OCI-LY1 (cell line): ENCODE results near the gene HRAS.

Experiments used
- H2AFZ ChIP-seq: fragments of 200-600 bp; sonication (generic), shearing (Covaris generic); 2 replicates; pipeline ENCODE4 v1.6.0; 2014; ENCODE audit warnings: antibody characterized with exemption, mild to moderate bottlenecking, low read length
- H3F3A ChIP-seq: fragments of 200-600 bp; sonication (generic), shearing (Covaris generic); 2 replicates; pipeline ENCODE4 v1.6.0; 2014; ENCODE audit warnings: mild to moderate bottlenecking, antibody characterized with exemption, low read length, moderate library complexity; ENCODE audit not compliant: insufficient read depth
- H3K27ac ChIP-seq: fragments of 200-600 bp; sonication (generic); 2 replicates; pipeline ENCODE4 v1.5.1; 2014; ENCODE audit warnings: low read length, mixed run types, mild to moderate bottlenecking, low read depth; ENCODE audit not compliant: poor library complexity, severe bottlenecking
- H3K27me3 ChIP-seq: fragments of 200-600 bp; sonication (generic); 2 replicates; pipeline ENCODE4 v1.6.0; 2014; ENCODE audit warnings: antibody characterized with exemption, mild to moderate bottlenecking, low read length, moderate library complexity; ENCODE audit not compliant: insufficient read depth
- H3K36me3 ChIP-seq: fragments of 200-600 bp; sonication (generic); 2 replicates; pipeline ENCODE4 v1.6.1; 2014; ENCODE audit warnings: mild to moderate bottlenecking, antibody characterized with exemption, low read length, moderate library complexity, mixed read lengths; ENCODE audit not compliant: insufficient read depth
- H3K4me1 ChIP-seq: fragments of 200-600 bp; sonication (generic); 2 replicates; pipeline ENCODE4 v1.5.1; 2014; ENCODE audit warnings: mild to moderate bottlenecking, low read length, moderate library complexity; ENCODE audit not compliant: insufficient read depth, severe bottlenecking
- H3K4me2 ChIP-seq: fragments of 200-600 bp; sonication (generic), shearing (Covaris generic); 2 replicates; pipeline ENCODE4 v1.6.1; 2014; ENCODE audit warnings: low read length
- H3K4me3 ChIP-seq: fragments of 200-600 bp; sonication (generic); 2 replicates; pipeline ENCODE4 v1.5.1; 2014; ENCODE audit warnings: low read length, low read depth, mild to moderate bottlenecking, mixed read lengths; ENCODE audit not compliant: poor library complexity, severe bottlenecking
- H3K79me2 ChIP-seq: fragments of 200-600 bp; shearing (Covaris generic); 2 replicates; pipeline ENCODE4 v1.6.1; 2016; ENCODE audit warnings: mixed run types, low read length, mixed read lengths; ENCODE audit not compliant: insufficient read depth
- H3K9ac ChIP-seq: fragments of 200-600 bp; sonication (generic), shearing (Covaris generic); 2 replicates; pipeline ENCODE4 v1.6.1; 2014; ENCODE audit warnings: mild to moderate bottlenecking, low read length, mixed read lengths
- H3K9me2 ChIP-seq: fragments of 200-600 bp; sonication (generic), shearing (Covaris generic); 2 replicates; pipeline ENCODE4 v1.6.1; 2014; ENCODE audit warnings: low read depth, mild to moderate bottlenecking, low read length, mixed read lengths
- H3K9me3 ChIP-seq: fragments of 200-600 bp; shearing (Covaris generic); 2 replicates; pipeline ENCODE4 v1.6.1; 2014; ENCODE audit warnings: low read length, mixed read lengths
- H4K20me1 ChIP-seq: fragments of 200-600 bp; sonication (generic), shearing (Covaris generic); 2 replicates; pipeline ENCODE4 v1.6.0; 2016; ENCODE audit warnings: mild to moderate bottlenecking, low read length; ENCODE audit not compliant: insufficient read depth
- CTCF ChIP-seq: fragments of 200-600 bp; sonication (generic), shearing (Covaris generic); IDR thresholded peaks from 2 replicates; pipeline ENCODE4 v1.5.1; 2017; ENCODE audit warnings: mild to moderate bottlenecking, antibody characterized with exemption, low read length, moderate library complexity, mixed read lengths
- EZH2 ChIP-seq: fragments of 200-600 bp; sonication (generic), shearing (Covaris generic); IDR thresholded peaks from 2 replicates; pipeline ENCODE4 v1.8.0; 2017; ENCODE audit warnings: borderline replicate concordance, mixed run types, mild to moderate bottlenecking, antibody characterized with exemption, low read length, moderate library complexity, mixed read lengths

HRAS gene

GRCh38 chr11:501001-501682 lies 34.2 kb downstream of the HRAS start:
- no peaks in the 10 kb centered on the region for H3K9me3 ChIP-seq
- no peaks in the 10 kb centered on the region for H4K20me1 ChIP-seq
- H3K4me1 ChIP-seq, result peaks cover 25% of the 10 kb centered on the region
- H2AFZ ChIP-seq, result no peak overlapping the region
- no peak overlapping the region for H3K9ac ChIP-seq
- no peak overlapping the region for H3K4me3 ChIP-seq
- H3F3A ChIP-seq, result no peaks in the 10 kb centered on the region
- 0 out of 2 replicates have a peak, but pooled peaks cover 9% of the 10 kb centered on the region for H3K79me2 ChIP-seq
- no peak for TF ChIP-seq CTCF
- TF ChIP-seq EZH2, result no peak
- H3K4me2 ChIP-seq, result no peak overlapping the region
- H3K9me2 ChIP-seq, result no peaks in the 10 kb centered on the region
- no peaks in the 10 kb centered on the region for H3K27me3 ChIP-seq
- H3K27ac ChIP-seq, result no peak overlapping the region
- H3K36me3 ChIP-seq, result peaks cover 54% of the 10 kb centered on the region

- H3K79me2 ChIP-seq, result no peaks in the 10 kb centered on the region
- peaks cover 9% of the 10 kb centered on the region for H3K4me1 ChIP-seq
- no peak overlapping the region for H2AFZ ChIP-seq
- no peak overlapping the region for H3K4me2 ChIP-seq
- no peaks in the 10 kb centered on the region for H4K20me1 ChIP-seq
- no peaks in the 10 kb centered on the region for H3K9me3 ChIP-seq
- TF ChIP-seq CTCF, result no peak
- no peak for TF ChIP-seq EZH2
- no peaks in the 10 kb centered on the region for H3K27me3 ChIP-seq
- no peak overlapping the region for H3K4me3 ChIP-seq
- H3K27ac ChIP-seq, result no peak overlapping the region
- H3K9me2 ChIP-seq, result no peaks in the 10 kb centered on the region
- H3K9ac ChIP-seq, result no peak overlapping the region
- H3F3A ChIP-seq, result no peaks in the 10 kb centered on the region
- peaks cover 66% of the 10 kb centered on the region for H3K36me3 ChIP-seq
Measured at GRCh38 chr11:499201-500076, 35.9 kb downstream of the HRAS start.

- no peaks in the 10 kb centered on the region for H3K9me3 ChIP-seq
- H3K4me1 ChIP-seq, result peaks cover under 1% of the 10 kb centered on the region
- TF ChIP-seq EZH2 (no peak), CTCF (no peak)
- no peaks in the 10 kb centered on the region for H4K20me1 ChIP-seq
- no peaks in the 10 kb centered on the region for H3K27me3 ChIP-seq
- H3K4me3 ChIP-seq, result no peak overlapping the region
- H3F3A ChIP-seq, result no peaks in the 10 kb centered on the region
- no peak overlapping the region for H2AFZ ChIP-seq
- H3K9me2 ChIP-seq, result no peaks in the 10 kb centered on the region
- H3K79me2 ChIP-seq, result no peaks in the 10 kb centered on the region
- no peak overlapping the region for H3K27ac ChIP-seq
- H3K36me3 ChIP-seq, result peaks cover 75% of the 10 kb centered on the region
- no peak overlapping the region for H3K9ac ChIP-seq
- no peak overlapping the region for H3K4me2 ChIP-seq
Measured at GRCh38 chr11:498297-499181, 36.8 kb downstream of the HRAS start.
